ENCODE data around the gene MIA.
A peak's percentile ranks its signal among the peaks of the same experiment; 100 is the strongest.
"Not testable (repeated sequence)": the region's sequence is repeated elsewhere in the genome, so short reads cannot be mapped to it uniquely, and the experiment has no call there.

MIA gene

DNA sequence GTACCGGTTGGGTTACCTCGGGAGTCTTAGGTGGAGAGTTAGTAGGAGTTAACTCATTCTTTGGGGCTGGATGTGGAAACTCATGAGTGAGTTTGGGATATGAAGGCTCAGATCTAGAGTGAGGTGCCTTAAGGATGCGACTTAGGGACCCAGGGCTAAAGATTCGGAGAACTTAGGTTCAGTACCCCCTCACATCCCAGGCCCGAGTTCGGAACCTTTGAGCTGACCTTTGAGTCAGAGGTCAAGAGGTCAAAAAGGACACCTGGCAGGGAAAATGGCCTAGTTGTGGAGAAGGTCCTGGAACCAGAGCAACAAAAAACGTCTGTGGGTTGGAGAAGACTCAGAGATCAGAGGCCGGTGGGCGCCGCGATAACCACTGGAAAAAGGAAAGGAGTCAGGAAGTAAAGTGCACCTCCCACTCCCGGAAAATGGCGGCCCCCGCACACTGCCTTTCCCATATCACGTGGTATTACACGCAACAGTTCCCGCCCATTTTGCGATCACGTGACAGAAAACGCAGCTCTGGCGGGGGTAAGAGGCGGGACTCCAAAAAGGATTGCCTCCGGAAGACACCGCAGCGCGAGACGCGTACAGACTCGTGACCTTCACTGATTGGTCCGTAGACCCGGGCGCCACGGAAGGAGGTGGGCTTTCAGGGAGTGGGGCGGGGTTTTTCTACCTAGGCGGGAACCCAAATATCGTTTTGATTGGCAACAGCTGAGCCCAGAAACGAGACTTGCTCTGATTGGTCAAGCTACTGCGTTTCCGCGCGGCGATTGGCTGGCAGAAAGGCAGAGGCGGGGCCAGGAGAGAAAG is 25.1 kb upstream of the MIA start, which contains the start of gene ACTMAP:
Gene ACTMAP, minus strand, starts transcription at position 420 of the 816 bp plus-strand sequence. CDS start 674 bp downstream, outside the sequence.
- peak; percentile 100 for DNase-seq (ENCODE audit: low read depth, low spot score)

DNA sequence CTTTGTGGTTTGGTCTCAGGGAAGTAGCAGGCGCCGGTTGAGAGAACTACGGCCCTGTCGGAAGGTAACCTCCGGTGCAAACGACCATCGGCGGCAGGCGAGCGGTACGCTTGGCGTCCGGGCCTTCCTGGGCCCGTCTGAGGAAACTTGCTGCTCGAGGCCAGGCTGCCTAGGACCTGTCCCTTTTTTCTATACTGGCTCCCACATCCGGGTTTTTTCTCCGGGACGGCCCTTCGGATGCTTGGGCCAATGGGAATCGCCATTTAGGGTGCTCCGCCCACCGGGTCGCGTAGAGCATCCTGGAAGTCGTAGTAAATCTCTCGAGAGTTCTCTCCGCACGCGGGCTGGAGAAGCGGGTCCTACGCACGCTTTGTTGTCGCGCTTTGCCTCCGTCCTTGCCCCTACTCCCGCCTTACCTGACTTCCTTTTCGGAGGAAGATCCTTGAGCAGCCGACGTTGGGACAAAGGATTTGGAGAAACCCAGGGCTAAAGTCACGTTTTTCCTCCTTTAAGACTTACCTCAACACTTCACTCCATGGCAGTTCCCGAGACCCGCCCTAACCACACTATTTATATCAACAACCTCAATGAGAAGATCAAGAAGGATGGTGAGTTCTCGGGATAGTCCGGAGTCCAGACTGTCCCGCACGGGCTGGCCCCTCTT is 24.3 kb upstream of the MIA start, which contains the start of gene SNRPA:
Gene SNRPA, plus strand, starts transcription at position 330 of the 664 bp plus-strand sequence. Its CDS starts 206 bp downstream, at position 536.
- DNase-seq (ENCODE audit: low read depth, low spot score), result peak; percentile 99

DNA sequence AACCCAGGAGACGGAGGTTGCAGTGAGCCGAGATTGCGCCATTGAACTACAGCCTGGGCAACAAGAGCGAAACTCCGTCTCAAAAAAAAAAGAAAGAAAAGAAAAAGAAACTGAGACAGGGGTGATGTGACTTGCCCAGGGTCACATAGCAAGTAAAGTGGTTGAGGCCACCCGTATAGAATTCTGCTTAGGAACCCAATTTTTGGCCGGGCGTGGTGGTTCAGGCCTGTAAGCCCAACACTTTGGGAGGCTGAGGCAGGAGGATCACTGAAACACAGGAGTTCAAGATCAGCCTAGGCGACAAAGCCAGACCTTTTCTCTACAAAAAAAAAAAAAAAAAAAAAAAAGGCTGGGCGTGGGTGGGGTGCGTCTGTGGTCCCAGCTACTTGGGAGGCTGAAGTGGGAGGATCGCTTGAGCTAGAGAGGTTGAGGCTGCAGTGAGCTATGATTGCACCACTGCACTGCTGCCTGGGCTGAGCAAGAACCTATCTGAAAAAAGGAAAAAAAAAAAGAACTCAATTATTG is 23.0 kb upstream of the MIA start:
- no peak for DNase-seq (ENCODE audit: low read depth, low spot score)

DNA sequence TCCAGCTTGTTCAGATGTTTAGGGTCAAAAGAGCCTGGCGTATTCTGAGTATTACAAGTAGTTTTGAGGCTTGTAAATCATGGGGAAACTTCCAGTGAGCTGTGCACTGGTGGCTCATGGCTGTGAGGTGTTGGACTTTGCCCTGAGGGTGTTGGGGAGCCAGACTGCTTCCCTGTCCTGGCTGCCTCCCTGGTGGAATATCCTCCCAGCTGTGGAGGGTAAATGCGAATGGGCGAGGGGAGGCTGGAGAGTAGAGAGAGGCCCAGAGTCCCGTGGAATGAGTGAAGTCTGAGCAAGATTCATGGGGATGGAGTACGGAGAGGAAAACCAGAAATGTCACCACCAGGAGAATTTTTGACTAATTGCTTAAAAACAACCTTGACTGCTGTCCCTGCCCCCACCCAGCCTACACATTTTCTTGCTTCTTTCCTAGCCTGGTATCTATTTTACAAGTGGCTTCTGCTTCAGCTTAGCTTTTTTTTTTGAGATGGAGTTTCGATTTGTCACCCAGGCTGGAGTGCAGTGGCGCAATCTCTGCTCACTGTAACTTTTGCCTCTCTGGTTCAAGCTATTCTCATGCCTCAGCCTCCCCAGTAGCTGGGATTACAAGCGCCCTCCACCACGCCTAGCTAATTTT is 20.6 kb upstream of the MIA start:
- no peak for DNase-seq (ENCODE audit: low read depth, low spot score)

DNA sequence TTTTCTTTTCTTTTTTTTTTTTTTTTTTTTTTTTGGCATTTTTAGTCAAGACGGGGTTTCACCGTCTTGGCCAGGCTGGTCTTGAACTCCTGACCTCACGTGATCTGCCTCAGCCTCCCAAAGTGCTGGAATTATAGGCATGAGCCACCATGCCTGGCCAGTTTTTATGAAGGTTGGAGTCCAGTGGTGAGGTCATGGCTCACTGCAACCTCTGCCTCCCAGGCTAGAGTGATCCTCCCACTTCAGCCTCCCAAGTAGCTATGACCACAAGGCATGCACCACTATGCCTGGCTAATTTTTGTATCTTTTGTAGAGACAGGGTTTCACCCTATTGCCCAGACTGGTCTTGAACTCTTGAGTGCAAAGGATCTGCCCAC is 20.1 kb upstream of the MIA start:
- DNase-seq (ENCODE audit: low read depth, low spot score), result no peak

DNA sequence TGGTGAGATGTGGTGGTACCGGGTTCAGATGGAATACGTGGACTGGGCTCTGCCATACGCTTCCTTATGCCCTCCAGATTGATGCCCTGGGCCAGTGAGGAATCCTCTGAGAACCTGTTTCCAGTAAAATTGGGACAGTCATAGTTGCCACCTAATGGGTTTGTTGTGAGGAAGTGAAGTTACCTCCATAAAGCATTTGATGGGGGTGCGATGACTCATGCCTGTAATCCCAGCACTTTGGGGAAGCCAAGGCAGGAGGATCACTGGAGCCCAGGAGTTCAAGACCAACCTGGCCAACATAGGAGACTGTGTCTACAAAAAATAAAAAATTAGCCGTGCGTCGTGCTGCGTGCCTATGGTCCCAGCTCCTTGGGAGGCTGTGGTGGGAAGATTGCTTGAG is 19.5 kb upstream of the MIA start:
- DNase-seq (ENCODE audit: low read depth, low spot score), result no peak

DNA sequence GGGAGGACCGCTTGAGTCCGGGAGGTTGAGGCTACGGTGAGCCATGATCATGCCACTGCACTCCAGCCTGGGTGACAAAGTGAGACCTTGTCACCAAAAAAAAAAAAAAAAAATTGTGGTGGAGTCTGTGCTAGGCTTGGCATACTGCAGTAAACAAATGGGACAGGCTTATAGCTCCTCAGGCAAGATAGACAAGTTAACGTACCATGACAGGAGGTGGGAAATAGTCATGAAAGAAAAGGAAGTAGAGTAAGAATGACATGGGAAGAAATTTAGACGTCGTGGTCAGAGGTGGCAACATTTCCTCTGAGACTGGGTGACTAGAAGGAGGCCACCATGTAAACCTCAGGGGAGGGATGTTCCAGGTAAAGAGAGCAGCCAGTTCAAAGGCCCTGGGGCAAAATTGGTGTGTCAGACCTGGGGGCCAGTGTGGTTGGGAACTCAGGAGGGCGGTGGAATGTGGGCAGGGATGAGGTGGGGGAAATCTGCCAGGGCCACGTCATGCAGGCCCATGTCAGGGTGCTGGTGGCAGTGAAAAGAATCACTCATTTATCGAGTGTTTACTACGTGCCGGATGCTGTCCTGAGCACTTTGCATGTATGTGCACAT is 18.7 kb upstream of the MIA start:
- DNase-seq (ENCODE audit: low read depth, low spot score), result peak; percentile 28

DNA sequence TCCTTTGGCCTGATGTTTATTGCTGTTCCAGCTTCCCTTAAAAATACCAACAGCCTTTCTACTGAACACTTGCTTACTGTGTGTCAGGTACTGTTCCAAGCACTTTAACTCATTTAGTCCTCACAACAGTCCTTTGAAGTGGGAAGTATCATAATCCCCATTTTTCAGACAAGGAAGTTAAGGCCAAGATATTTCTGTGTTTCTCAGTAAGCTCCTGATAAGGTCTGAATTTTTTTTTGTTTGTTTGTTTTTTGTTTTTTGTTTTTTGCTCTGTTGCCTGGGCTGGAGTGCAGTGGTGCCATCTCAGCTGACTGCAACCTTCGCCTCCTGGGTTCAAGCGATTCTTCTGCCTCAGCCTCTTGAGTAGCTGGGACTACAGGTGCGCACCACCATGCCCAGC is 16.8 kb upstream of the MIA start:
- no peak for DNase-seq (ENCODE audit: low read depth, low spot score)

DNA sequence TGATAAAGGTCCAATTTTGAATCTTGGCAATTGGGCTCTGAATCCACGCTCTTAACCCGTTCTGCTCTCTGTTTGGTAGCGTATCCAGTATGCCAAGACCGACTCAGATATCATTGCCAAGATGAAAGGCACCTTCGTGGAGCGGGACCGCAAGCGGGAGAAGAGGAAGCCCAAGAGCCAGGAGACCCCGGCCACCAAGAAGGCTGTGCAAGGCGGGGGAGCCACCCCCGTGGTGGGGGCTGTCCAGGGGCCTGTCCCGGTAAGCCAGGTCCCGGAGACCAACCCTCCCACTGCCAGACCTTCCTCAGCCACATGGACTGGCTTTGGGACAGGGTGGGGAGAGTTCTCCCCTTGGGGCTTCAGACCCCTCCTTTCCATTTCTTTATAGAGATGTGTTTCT is 16.0 kb upstream of the MIA start:
- no peak for DNase-seq (ENCODE audit: low read depth, low spot score)

DNA sequence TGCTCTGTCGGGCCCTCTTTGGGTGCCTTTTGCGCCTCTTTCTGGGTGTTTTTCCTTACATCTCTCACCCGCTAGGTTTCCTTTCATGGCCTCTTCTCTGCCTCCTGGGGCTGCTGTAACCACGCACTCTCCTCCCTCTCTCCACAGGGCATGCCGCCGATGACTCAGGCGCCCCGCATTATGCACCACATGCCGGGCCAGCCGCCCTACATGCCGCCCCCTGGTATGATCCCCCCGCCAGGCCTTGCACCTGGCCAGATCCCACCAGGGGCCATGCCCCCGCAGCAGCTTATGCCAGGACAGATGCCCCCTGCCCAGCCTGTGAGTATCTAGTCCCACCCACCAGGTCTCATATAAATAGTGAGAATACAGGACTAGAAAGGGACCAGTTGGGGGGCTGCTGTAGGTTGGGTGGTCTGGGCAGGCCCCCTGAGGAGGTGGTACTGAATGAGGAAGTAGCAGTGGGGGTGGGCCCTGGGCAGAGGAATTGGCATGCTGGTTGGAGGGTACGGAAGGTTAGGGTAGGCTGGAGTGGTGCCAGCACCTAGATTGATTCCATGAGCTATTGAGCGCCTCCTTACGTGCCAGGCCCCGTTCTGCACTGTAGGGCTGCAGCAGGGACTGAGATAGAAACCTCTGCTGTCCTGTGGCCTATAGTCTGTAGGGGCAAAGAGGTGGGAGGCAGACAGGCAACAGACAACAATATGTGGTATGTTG is 12.4 kb upstream of the MIA start:
- peak; percentile 48 for DNase-seq (ENCODE audit: low read depth, low spot score)

DNA sequence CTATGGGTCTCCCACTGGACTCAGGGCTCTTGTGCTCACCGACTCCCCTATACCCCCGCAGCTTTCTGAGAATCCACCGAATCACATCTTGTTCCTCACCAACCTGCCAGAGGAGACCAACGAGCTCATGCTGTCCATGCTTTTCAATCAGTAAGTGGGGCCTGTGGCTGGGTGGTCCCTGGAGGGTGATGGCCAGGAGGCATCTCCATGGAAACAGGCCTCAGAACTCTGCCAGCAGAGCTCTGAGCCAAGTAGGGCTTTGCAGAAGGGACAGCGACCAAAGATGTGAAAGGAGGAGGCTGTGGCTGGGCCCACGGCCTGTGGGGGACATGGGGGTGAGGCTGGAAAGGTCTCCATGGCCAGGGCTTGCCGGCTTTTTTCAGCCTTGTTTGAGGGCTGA is 11.8 kb upstream of the MIA start:
- no peak for DNase-seq (ENCODE audit: low read depth, low spot score)

DNA sequence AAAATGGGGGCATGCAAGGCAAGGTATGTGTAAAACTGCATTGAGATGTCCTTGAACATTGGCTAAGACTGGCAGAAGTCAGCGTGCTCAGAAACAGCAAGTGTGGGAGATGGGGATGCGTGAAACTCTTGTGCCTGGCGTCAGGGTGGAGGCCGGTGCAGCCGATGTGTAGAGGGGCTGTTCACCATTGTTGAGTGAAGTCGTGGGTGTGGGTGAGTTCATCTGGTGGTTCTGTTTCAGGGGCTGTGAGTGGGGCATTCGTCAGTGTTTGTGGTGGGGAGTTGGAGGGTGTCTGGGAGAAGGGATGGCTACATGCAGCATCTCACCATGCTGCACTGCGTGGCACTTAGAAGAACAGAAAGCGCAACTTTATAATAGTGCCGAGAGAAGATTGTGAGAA is 11.4 kb upstream of the MIA start:
- no peak for DNase-seq (ENCODE audit: low read depth, low spot score)

DNA sequence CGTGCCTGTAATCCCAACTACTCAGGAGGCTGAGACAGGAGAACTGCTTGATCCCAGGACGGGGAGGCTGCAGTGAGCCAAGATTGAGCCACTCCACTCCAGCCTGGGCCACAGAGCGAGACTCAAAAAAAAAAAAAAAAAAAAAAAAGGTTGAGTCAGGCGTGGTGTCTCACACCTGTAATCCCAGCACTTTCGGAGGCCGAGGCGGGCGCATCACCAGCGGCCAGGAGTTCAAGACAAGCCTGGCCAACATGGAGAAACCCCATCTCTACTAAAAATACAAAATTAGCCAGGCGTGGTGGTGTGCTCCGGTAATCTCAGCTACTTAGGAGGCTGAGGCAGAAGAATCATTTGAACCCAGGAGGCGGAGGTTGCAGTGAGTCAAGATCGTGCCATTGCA is 8.9 kb upstream of the MIA start:
- DNase-seq (ENCODE audit: low read depth, low spot score), result not testable (repeated sequence)

DNA sequence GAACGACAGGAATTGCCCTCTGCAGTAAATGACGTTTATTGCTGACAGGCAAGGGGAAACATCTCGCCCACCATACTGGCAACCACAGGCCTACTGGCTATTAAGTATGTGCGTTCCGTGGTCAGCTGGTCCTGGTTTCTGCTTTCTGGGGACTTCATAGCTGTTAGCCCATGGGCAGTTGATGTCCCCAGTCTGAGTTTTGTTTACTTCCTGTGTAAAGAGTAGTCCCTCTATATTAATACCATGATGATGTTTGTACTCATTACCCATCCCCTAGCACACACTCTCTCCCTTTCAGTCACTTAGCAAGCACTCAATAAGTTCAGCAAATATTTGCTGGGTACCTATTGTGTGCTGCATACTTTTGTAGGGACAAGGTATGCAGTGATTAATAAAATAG is 6.5 kb upstream of the MIA start:
- no peak for DNase-seq (ENCODE audit: low read depth, low spot score)

DNA sequence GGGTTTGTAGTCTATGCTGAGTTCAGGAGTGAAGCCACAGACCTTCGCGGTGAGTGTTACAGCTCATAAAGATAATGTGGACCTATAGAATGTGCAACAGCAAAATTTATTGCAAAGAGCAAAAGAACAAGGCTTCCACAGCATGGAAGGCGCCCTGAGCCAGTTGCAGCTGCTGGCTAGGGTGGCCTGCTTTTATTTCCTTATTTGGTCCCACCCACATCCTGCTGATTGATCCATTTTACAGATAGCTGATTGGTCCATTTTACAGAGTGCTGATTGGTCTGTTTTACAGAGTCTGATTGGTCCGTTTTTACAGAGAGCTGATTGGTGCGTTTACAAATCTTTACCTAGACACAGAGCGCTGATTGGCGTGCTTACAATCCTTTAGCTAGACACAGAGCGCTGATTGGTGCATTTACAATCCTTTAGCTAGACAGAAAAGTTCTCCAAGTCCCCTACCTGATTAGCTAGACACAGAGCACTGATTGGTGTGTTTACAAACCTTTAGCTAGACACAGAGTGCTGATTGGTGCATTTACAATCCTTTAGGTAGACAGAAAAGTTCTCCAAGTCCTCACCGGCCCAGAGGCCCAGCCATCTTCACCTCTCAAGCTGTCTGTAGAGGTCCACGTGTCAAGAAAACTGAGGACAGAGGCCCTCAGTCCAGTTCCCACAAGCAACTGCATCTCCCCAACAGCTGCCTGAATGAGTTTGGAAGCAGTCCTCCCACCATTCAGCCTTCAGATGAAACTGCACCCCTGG is 4.0 kb upstream of the MIA start:
- not testable (repeated sequence) for DNase-seq (ENCODE audit: low read depth, low spot score)

DNA sequence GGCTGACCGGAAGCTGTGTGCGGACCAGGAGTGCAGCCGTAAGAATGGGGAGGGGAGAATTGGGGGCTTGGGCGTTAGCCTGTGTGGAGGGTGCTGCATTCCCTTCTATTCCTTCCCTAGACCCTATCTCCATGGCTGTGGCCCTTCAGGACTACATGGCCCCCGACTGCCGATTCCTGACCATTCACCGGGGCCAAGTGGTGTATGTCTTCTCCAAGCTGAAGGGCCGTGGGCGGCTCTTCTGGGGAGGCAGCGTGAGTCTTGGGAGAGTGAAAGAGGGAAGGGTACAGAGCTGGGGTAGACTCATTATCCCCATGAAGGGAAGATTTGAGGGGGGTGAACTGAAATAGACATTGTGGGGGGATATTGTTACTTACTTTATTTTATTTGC is 306 bp downstream of the MIA start:
- DNase-seq (ENCODE audit: low read depth, low spot score), result no peak

DNA sequence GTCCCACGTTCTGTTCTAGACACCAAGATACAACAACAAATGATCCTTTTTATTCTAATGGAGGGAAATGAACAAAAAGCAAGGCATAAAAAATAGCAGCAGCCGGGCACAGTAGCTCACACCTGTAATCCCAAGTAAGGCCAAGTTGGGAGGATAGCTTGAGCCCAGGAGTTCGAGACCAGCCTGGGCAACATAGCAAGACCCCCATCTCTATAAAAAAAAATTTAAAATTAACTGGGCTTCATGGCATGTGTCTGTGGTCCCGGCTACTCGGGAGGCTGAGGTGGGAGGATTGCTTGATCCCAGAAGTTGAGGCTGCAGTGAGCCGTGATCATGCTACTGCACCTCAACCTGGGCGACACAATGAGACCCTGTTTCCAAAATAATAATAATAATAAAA is 1.0 kb downstream of the MIA start:
- DNase-seq (ENCODE audit: low read depth, low spot score), result no peak

DNA sequence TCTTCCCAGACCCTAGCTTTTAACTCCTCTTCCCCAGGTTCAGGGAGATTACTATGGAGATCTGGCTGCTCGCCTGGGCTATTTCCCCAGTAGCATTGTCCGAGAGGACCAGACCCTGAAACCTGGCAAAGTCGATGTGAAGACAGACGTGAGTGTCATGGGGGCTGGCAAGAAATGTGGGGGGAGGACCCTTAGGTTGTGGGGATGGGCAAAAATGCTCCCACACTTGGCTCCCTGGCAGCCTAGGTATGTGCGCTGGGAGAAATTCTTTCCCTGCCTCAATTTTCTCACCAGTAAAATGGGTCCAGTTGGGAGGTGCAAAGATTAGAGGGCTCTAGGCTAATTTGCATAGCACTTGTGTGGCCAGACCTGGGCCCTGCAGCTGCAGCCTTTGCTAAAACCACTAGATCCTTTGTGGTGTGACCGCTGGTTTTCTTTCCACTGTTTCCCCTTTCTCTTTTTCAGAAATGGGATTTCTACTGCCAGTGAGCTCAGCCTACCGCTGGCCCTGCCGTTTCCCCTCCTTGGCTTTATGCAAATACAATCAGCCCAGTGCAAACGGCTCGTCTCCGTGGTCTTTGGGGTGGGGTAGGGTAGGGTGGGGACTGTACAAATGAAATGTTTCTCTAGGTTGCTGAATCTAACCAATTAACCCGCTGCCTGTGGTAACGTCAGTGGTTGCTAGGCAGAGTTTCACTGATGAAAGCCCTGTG is 1.8 kb downstream of the MIA start:
- DNase-seq (ENCODE audit: low read depth, low spot score), result peak; percentile 96

DNA sequence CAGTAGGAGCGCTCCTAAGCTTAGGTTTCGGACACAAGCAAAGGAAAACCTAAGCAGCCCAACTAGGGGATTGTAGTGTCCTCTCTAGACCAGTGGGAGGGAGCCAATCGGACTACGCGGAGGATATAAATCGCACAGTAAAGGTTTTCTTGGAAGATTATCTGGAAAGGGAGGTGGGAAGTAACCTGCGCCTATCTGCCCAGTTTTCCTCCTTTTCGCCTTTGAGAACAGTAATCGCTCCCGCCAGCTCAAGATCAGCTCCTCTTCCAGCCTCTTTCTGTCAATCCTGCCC is 2.3 kb downstream of the MIA start:
- no peak for DNase-seq (ENCODE audit: low read depth, low spot score)
